Measurements from ENCODE around the gene NCBP2L.
"Not testable (repeated sequence)": the region's sequence is repeated elsewhere in the genome, so short reads cannot be mapped to it uniquely, and the experiment has no call there.

The NCBP2L gene

DNA sequence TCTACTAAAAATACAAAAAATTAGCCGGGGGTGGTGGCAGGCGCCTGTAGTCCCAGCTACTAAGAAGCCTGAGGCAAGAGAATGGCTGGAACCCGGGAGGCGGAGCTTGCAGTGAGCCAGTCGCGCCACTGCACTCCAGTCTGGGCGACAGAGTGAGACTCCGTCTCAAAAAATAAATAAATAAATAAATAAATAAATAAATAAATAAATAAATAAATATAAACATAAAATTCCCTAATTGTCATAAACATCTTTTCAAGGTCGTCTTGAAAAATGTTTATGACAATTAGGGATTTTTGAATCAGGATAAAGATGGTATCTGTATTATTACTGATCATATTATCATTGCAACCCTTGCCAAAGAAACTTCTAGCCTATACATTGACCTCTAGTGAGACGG lies 32.5 kb downstream of the NCBP2L start:
- not testable (repeated sequence) for DNase-seq (ENCODE audit: low spot score)

DNA sequence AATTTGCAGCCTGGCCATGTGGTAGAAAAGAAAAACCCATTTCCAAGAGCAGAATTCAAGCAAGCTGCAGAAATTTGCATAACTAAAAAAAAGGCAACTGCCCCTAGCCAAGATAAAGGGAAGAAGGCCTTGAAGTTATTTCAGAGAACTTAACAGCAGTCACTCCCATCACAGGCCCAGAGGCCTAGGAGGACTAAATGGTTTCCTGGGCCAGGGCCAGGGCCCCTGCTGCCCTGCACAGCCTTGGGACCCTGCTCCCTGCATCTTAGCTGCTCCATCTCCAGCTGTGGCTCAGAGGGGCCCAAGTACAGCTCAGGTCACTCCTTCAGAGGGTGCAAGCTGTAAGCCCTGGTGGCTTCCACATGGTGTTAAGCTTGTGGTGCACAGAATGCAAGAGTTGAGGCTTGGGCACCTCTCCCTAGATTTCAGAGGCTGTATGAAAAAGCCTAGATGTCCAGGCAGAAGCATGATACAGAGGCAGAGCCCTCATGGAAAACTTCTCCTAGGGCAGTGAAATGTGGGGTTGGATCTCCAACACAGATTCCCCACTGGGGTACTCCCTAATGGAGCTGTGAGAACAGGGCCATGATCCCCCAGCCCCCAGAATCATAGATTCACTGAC lies 41.5 kb downstream of the NCBP2L start:
- DNase-seq (ENCODE audit: low spot score) = no peak

DNA sequence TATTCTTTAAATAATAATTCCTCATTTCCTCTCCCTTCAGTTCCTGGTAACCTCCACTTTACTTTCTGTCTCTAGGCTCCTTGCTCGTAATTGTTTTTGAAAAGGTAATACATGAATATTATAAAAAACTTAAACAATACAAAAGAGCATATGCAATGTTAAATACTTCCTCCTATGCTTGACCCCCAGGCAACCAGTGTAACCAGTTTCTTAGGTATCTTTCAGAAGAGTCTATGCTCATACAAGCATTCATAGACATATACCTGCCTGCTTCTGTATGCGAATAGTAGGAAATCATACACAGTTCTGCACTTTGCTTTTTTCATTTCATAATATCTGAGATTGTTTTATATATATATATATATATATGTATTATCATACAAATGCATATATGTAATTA lies 45.5 kb downstream of the NCBP2L start:
- DNase-seq (ENCODE audit: low spot score) = no peak

DNA sequence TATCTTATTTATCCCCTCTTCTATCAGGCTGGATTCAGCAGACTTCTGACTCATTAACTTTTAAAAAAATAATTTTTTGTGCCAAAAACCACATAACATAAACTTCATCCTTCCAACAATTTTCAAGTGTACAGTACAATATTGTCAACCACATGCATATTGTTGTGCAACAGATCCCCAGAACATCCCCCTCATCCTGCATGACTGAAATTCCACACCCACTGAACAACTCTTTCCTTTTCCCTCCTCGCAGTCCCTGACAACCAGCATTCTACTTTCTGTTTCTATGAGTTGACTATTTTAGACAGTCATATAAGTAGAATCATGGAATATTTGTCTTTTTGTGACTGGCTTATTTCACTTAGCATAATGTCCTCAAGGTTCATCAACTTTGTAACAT lies 45.9 kb downstream of the NCBP2L start:
- DNase-seq (ENCODE audit: low spot score) = no peak

DNA sequence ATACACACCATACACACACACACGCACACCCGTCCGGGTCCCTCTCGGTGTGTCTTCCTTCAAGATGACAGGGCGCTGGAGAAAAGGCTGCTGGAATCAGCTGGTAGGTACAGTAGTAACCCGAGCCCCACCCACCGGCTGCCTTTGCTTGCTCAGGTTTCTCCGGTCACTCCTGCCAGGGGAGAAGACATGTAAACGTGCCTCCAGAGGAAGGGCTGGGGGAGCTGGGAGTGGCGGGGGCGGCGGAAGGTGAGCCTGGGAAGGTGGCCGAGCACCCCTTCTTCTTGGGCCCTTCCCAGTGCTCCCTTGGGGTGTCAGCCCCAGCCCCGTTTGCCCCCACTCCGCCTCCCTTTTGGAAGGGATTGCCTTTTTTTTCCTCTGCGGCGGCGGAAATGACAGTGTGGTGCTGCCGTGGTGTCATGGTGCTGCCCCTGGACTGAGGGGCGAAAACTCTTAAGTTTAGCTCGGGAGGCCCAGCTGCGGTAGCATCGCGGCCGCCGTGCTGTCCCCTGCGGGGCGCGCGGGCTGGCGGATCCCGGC lies 48.2 kb downstream of the NCBP2L start, which contains the start of gene MID2:
Gene MID2 (plus strand): TSS at position 169 of the 540 bp plus-strand sequence. CDS start 561 bp downstream, outside the sequence.
- DNase-seq (ENCODE audit: low spot score) = peak; percentile 61

DNA sequence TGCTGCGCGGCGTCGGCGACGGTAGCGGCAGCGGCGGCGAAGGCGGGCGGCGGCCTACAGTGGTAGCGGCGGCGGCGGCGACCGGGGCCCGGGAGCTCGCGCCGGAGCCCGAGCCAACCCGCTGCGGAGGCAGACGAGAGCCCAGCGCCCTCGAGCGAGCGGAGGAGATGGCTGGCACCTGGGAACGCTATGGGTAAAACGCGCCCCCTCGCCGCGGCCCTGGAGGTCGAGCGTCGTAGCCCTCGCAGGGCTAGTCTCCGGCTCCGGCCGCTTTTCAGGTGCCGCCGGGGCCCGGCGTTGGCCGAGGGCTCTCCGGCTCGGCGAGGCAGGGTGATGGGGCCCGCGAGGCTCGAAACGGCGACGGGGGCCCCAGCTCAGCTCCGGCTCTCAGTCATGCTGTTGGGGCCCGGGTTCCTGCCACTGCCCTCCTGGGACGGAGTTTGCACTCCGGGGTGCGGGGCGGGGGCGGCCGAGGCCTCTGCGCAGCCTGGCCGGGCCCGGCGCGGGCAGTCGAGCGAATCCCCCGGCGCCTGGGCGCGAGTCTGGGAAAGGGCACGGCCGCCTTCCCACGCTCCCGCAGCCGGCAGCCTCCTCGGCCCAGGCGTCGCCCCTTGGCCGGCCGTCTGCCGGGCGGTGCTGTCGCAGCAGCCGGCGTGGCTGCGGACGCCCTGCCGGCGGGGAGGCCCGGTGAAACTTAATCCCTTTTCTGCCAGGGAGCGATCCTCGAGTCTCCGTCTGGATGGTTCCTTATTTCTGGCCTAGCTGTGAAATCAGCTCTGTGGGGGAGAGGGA lies 48.9 kb downstream of the NCBP2L start:
- DNase-seq (ENCODE audit: low spot score) = peak; percentile 43

DNA sequence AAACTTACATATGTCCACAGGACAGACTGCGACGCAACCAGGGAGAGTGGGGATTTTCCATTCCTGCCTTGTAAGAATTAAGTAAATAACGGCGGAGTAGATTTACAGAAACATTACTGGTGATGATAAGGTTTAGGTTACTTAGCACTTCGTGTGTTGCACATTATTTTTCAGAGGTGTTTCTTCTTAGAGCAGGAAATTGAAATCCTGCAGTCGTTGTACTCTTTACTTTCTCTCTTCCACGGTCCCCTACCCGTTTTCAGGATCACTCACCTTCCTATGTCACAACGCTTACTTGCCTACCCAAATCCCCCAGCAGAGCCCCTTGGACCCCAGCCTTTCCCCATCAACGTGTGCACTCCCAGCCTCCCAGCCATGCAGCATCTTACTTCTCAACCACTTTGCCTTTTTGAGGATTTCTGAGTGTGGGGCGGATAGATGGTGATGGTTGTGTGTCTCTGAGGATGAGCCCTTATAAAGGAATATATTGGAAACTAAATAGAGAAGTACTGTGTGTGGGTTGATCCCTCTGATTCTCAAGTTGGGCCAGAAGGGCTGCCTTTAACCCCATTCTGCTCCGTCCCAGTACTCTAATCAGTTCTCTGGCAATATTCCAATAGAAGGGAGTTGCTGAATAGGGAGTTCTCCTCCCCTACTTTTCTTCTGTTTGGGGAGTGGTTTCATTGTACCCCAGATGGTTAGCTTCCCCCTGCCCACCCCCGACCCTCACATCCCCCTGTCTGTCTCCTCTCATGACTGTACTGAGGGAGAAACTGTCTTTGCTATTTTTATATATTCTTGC lies 49.7 kb downstream of the NCBP2L start:
- no peak for DNase-seq (ENCODE audit: low spot score)

DNA sequence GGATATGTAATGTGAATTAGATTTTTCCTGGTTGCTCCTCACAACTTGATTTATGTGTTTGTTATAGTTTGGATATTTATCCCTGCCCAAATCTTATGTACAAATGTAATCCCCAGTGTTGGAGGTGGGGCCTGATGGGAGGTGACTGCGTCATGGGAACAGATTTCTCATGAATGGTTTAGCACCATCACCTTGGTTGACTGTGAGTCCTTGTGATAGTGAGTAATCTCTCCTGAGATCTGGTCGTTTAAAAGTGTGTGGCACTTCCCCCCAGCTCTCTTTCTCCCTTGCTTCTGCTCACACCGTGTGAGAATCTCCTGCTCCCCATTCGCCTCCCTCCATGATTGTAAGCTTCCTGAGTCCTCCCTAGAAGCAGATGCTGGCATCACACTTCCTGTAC lies 50.3 kb downstream of the NCBP2L start:
- DNase-seq (ENCODE audit: low spot score) = peak; percentile 19

DNA sequence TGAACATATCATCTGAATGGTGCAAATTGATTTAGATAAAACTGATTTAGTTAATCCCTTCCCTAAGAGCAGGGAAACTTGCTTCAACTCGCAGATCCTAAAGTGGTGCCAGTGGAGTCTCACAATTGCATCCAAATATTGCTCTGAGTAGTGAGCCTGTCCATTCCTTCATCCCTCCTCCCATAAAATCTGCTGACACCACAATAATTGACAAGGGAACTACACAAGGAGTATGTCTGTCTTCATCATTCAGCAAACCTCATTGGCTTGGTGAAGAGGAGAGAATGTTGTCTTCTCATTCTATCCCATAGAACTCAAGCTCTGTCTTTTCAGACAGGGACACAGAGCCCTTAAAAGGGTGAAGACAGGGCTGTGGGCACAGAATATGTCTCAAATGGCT lies 52.3 kb downstream of the NCBP2L start:
- DNase-seq (ENCODE audit: low spot score) = no peak

DNA sequence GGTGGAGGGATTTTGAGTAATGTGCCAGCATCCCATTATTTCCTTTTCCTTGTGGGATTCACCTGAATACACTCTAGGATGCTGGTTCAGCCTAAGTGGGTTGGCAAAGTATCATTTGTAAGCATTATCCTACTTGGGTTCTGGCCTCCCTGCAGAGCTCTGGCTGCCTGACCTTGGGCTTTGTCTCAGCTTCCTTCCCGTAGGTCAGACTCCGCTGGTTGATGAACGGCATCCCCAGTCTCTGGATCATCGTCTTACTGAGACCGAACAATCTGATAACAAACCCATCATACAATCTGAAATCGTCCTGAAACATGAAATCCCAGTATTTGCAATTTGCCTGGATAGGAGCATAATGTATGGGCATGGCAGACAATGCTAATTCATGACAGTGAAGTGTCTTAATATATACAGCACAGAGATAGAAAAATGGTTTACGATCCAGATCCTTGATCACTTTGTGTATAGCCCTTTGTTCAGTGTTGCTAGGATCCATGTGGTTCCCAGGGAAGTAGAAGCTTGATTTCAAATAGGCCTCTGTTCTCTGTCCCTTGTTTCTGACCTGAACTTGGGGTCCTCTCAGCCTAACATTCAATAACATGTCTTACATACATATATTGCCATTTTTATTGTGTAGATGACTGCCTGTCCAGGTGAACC lies 53.7 kb downstream of the NCBP2L start:
- DNase-seq (ENCODE audit: low spot score) = no peak

DNA sequence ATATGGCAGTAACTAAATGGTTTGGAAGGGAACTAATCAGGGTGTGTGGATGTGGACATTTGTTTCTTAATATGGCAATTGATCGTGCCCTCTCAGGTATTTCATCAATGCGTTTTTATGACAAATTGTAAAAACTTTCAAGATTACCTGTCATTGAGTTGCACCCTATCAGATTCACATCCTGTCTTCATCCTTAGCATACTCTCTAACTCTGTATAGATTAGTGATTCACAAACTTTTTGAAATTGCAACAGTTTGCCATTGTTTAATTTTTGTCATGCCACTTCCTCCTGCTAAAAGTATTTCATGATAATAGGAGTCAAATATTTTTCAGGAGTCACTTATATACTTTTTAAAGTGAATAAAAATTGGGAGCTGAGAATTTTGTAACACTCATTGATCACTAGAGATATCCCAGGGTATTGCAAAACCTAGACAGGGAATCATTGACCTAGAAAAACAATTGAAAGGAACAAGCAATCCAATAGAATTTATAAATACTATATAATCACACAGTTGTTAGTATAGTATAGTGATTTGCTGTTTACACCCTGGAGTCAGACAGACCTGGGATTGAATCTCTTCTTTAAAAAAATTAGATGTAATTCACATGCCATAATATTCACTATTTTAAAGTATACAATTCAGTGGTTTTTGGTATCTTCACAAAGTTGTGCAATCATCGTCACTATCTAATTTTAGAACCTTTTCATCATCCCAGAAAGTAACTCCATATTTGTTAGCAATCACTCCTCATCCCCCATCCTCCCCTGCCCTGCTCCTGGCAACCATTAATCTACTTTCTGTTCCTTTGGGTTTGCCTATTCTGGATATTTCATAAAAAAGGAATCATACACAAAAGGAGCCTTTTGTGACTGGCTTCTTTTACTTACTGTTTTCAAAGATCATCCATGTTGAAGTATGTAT lies 57.0 kb downstream of the NCBP2L start:
- no peak for DNase-seq (ENCODE audit: low spot score)

DNA sequence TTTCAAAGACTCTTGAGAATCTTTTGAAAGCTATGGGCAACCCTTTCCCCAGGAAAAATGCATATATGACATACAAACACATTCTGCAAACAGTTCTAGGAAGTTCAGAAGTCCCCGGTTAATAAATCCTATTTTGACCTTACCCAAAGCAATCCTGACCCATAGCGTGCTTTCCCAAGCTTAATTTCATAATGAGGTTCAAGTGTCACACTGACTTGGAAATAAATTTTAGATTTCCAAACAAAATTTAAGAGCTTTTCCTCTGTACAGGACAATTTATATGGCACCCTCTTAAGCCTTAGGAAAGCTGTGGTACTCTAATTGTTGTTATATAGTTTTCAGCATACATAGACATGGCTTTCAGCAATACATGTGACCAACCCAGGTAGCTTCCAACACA lies 59.4 kb downstream of the NCBP2L start:
- DNase-seq (ENCODE audit: low spot score) = no peak

DNA sequence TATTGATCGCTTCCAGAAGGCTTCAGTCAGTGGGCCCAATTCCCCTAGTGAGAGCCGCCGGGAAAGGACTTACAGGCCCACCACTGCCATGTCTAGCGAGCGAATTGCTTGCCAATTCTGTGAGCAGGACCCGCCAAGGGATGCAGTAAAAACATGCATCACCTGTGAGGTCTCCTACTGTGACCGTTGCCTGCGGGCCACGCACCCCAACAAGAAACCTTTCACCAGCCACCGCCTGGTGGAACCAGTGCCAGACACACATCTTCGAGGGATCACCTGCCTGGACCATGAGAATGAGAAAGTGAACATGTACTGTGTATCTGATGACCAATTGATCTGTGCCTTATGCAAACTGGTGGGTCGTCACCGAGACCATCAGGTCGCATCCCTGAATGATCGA lies 63.4 kb downstream of the NCBP2L start:
- DNase-seq (ENCODE audit: low spot score) = no peak

DNA sequence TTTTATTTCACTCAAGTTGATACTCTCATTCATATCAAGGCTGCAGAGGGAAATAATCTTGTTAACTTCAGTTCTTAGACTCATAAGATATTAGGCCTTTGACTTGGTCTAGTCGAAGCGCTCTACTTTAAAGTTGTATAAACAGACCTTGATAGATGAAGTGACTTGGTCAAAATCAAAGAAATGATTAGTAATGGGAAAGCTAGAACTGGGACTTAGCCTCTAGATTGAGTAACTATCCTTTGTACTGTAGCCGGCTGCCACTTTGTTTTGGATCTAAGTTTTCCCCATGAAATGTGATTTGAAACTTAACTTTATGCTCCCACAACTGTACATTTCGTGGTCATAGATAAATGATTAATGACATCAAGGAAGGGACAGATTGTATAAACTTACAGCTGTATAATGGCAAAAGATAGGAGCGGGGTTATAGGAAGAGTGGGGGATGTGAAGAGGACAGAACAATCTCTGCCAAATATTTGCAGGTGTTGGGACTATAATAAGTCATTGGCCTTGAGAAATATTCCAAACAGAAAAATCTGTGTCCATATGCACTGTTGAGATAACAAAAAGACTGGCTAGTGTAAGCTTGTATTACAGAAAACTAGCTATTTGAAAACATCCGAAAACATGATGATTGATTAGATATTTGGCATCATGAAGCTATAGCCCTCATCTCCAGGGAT lies 65.3 kb downstream of the NCBP2L start:
- no peak for DNase-seq (ENCODE audit: low spot score)

Data from RKO (cell line).